HG02571 (cell line): ENCODE measurements around the gene MYH9.
"Not testable (repeated sequence)": the region's sequence is repeated elsewhere in the genome, so short reads cannot be mapped to it uniquely, and the experiment has no call there.

ENCODE experiments used
- ATAC-seq: cut with Tn5 transposase; IDR thresholded peaks from one replicate; pipeline ENCODE4 v1.9.1; 2021; ENCODE audit warnings: mild to moderate bottlenecking, moderate library complexity; ENCODE audit not compliant: unreplicated experiment

The MYH9 gene

GRCh38 chr22:36415415-36416168 is 27.8 kb upstream of the MYH9 start:
- ATAC-seq, result no peak

DNA sequence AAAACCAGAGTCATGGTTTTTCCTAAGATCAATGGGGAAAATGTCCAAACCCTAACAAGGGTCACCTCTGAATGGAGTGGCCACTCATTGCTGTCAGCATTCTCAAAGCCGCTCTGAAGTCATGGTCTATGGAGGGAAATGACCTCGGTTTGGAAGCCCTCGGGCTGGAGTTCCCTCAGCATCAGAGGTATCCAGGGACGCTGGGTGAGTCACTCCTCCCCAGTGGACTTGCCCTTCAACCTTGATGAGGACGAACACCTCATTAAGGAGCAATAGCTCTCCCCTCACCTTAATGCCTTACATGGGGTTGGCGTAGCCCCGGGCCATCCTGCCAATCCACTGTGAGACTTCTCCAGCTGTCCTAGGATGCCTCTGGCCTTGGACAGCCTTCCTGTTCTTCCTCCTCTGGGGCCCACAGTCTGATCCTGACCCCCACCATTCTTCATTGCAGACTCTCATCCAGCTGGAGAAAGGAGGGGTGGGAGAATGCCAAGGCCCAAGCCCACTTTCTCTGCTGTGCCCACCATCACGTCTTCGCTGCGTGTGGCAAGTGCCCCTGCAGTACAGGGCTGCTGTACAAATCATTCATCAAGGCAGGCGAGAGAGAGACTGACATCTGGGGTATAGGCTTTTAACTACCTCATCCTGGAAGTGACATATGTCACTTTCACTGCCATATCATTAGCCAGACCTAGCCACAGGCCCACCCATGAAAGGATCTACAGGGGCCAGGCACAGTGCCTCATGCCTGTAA is 25.4 kb upstream of the MYH9 start:
- ATAC-seq, result no peak

GRCh38 chr22:36411589-36412258 is 24.0 kb upstream of the MYH9 start:
- no peak for ATAC-seq

DNA sequence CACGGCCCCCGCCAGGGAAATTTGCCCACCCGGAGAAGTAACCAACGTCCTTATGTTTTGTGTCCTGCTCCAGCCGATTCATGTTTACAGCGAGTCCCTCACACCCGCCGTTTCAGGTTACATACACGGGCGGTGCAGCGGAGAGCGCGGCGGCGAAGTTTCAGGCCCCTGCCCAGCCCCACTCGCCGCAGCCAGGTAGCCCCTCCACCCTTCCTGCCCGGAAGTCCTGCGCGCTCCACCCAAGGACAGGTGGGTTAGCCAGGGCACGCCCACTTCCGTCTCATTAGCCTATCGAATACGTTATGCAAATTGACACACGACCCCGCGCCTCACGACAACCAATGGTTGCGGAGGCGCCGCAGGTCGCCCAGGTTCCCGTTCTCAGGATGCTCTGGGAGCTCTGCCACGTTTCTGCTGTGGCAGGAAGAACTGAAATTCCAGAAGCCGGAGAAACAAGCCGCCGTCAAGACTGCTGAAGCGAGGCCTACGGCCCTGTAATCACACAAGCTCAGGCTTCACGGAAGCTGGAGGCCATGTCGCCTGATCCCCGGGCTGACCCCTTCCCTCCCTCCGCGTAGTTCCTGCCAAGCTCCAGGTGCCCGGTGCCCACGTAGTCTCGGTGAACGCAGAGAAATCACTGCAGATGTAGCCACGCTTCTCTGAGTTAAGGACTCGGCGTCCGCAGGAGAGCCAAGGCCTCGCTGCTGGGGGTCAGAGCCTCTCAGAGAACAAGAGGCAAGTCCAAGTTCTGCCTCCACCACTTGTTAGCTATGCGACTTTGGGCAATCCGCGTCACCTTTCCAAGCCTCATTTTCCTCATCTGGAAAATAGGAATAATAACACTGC is 22.4 kb upstream of the MYH9 start:
- no peak for ATAC-seq

- ATAC-seq, result not testable (repeated sequence)
These were observed 21.8 kb upstream of the MYH9 start for GRCh38 chr22:36409554-36409910.

DNA sequence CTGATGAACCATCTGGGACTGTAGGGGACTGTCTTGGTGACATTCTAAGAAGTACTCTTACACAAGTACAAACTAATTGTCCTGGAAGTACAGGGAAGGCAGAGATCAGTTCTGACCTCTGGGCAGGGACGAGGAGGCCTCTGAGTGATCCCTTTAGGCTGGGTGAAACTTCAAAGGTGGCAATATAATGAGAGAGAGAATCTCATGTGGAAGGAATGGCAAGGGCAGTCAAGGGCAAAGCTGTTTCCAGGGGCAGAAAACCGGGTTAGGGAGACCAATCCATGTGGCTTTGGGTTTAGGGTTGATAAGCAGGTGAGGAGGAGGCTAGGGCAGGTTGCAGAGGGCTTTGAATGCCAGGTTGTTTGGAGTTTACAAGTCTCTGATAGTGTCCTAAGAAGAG is 21.3 kb upstream of the MYH9 start:
- no peak for ATAC-seq

- ATAC-seq, result no peak
These were observed 19.0 kb upstream of the MYH9 start for GRCh38 chr22:36406721-36407120.

- no peak for ATAC-seq
These were observed 18.1 kb upstream of the MYH9 start for GRCh38 chr22:36405671-36406538.

- no peak for ATAC-seq
These were observed 17.5 kb upstream of the MYH9 start for GRCh38 chr22:36405221-36405661.

DNA sequence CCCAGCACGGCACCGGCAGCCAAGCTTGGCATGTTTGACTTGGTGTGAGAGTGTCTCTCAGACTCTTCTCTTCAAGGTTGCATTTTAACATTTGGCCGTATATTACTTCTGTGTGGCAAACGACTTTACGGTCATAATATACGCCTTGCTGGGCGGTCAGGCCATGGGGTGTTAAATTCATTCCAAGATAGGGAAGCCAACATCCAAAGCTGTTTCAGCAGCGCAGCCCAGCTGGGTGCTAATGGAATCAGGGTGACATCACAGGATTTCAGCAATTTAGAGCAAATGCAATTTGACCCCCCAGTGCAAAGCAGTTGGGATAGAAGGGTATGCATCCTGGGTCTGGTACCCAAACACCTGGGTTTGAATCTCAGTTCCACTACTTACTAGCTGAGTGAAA is 16.7 kb upstream of the MYH9 start:
- ATAC-seq, result no peak

GRCh38 chr22:36399472-36399778 is 11.7 kb upstream of the MYH9 start:
- no peak for ATAC-seq

GRCh38 chr22:36398601-36399471 is 11.1 kb upstream of the MYH9 start:
- ATAC-seq, result no peak

DNA sequence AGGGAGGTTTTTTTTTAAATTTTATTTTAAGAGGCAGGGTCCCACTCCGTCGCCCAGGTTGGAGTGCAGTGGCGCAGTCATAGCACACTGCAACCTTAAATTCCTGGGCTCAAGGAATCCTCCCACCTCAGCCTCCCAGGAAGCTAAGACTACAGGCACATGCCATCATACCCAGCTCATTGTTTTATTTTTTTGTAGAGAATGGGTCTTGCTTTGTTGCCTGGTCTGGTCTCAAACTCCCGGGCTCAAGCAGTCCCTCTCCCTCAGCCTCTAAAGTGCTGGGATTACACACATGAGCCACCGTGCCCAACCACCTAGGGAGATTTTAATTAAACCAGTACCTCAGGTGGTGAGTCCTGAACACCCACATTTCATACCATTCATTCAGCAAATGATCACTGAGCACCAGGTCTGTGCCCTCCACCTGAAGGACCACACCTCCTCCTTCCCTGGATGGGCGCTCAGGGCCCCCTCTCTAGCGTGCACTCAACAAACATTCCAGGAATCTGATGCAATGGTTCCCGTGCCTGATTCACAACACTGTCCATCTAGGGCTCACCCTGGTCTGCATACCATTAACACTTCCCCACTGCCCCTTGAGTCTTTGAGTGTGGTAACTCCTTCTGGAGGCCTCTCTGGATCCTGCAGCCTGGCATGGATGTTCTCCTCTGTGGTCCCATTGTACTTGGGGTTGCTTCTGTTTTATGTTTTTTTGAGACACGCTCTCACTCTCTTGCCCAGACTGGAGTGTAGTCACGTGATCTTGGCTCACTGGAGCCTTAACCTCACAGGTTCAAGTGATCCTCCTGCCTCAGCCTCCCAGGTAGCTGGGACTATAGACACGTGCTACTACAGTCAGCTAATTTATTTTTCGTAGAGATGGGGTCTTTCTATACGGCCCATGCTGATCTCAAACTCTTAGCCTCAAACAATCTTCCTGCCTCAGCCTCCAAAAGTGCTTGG is 9.6 kb upstream of the MYH9 start:
- ATAC-seq, result no peak

GRCh38 chr22:36395915-36396314 is 8.1 kb upstream of the MYH9 start:
- ATAC-seq, result no peak

DNA sequence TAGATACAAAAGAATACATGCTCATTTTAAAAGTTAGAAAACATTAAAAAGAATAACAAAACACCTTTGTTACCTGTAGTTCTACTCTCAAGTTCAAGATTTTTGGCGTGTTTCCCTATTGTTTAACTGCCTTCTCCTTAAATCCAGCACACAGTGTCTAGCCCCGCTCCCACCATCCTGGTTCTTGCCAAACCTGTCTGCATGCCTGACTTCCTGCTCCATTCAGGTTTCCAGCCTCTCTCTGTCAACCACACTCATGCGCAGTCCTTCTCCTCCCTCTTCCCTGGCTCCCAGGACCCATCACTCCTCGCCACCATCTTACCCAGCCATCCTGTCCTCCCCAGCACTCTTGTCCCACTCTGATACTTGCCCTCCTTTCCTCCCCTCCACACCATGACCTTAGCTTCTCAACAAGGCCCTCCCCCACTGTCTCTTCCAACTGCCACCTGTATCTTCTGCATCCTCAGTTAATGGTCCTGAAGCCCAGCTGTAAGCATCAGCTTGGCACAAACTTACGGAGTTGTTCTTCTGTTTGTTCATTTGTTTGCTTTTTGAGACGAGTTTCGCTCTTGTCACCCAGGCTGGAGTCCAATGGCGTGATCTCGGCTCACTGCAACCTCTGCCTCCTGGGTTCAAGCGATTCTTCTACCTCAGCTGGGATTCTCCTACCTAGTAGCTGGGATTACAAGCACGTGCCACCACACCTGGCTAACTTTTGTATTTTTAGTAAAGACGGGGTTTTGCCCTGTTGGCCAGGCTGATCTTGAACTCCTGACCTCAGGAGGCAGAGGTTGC is 7.5 kb upstream of the MYH9 start:
- ATAC-seq, result no peak

GRCh38 chr22:36391638-36392037 is 3.9 kb upstream of the MYH9 start:
- ATAC-seq, result no peak

GRCh38 chr22:36389122-36389521 is 1.4 kb upstream of the MYH9 start:
- ATAC-seq, result not testable (repeated sequence)

DNA sequence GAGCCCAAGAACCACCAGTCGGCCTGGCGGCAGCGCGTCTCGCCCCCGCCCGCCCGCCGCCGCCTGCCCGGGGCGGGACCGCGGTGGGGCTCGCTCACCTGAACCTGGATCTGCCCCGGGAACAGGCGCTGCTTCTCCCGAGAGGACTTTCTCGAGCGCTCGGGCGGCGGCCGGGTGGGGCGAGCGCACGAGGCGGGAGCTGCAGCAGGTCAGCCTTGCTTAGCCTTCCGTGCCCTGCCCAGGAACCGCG is 133 bp downstream of the MYH9 start:
- no peak for ATAC-seq
